HEK293T (cell line): ENCODE data around the gene ZNF618.

ENCODE experiments used
- CTCF ChIA-PET: fragments of 350-600 bp; formaldehyde crosslinking; extraction: SDS; loops from one replicate; lab custom pipeline; 2021; ENCODE audit warnings: antibody characterized with exemption, inconsistent platforms; lab: Yijun Ruan, JAX
- POLR2A ChIA-PET: fragments of 350-600 bp; formaldehyde crosslinking; extraction: SDS; loops from one replicate; lab custom pipeline; 2020; ENCODE audit warnings: antibody characterized with exemption, inconsistent platforms; lab: Yijun Ruan, JAX
- DNase-seq: peaks from one replicate; pipeline ENCODE4 v3.0.0; 2012; ENCODE audit warnings: mixed read lengths; ENCODE audit errors: extremely low spot score
- ARNT ChIP-seq: fragments of 450-650 bp; IDR thresholded peaks from 2 replicates; pipeline ENCODE4 v1.6.1; 2017; ENCODE audit warnings: mild to moderate bottlenecking
- BHLHE40 ChIP-seq: fragments of 450-650 bp; IDR thresholded peaks from 2 replicates; pipeline ENCODE4 v1.6.1; 2016; ENCODE audit warnings: mild to moderate bottlenecking, moderate library complexity, borderline replicate concordance
- CTBP1 ChIP-seq: fragments of 450-650 bp; IDR thresholded peaks from 2 replicates; pipeline ENCODE4 v1.6.1; 2016; ENCODE audit warnings: borderline replicate concordance
- ELF4 ChIP-seq: fragments of 450-650 bp; IDR thresholded peaks from 2 replicates; pipeline ENCODE4 v1.6.1; 2017; ENCODE audit warnings: antibody characterized with exemption
- FOXA1 ChIP-seq: fragments of 450-650 bp; IDR thresholded peaks from 2 replicates; pipeline ENCODE4 v1.6.1; 2016; ENCODE audit warnings: mild to moderate bottlenecking
- FOXK2 ChIP-seq: fragments of 450-650 bp; IDR thresholded peaks from 2 replicates; pipeline ENCODE4 v1.6.1; 2016; ENCODE audit warnings: mild to moderate bottlenecking
- FOXM1 ChIP-seq: fragments of 450-650 bp; IDR thresholded peaks from 2 replicates; pipeline ENCODE4 v1.6.1; 2017; ENCODE audit warnings: mild to moderate bottlenecking, borderline replicate concordance
- HDGF ChIP-seq: fragments of 450-650 bp; IDR thresholded peaks from 2 replicates; pipeline ENCODE4 v1.6.1; 2017; ENCODE audit warnings: antibody characterized with exemption, borderline replicate concordance
- L3MBTL2 ChIP-seq: fragments of 450-650 bp; conservative IDR thresholded peaks from 2 replicates; pipeline ENCODE4 v1.6.1; 2016; ENCODE audit warnings: mild to moderate bottlenecking
- LEF1 ChIP-seq: fragments of 450-650 bp; IDR thresholded peaks from 2 replicates; pipeline ENCODE4 v1.6.1; 2017; ENCODE audit warnings: mild to moderate bottlenecking, borderline replicate concordance
- NFRKB ChIP-seq: fragments of 450-650 bp; IDR thresholded peaks from 2 replicates; pipeline ENCODE4 v1.6.1; 2016; ENCODE audit warnings: mild to moderate bottlenecking, moderate library complexity
- SP1 ChIP-seq: fragments of 450-650 bp; IDR thresholded peaks from 2 replicates; pipeline ENCODE4 v1.6.1; 2017
- SUZ12 ChIP-seq: fragments of 450-650 bp; IDR thresholded peaks from 2 replicates; pipeline ENCODE4 v1.6.1; 2016; ENCODE audit warnings: mild to moderate bottlenecking
- TARDBP ChIP-seq: fragments of 450-650 bp; IDR thresholded peaks from 2 replicates; pipeline ENCODE4 v1.6.1; 2016
- ZNF384 ChIP-seq: fragments of 450-650 bp; IDR thresholded peaks from 2 replicates; pipeline ENCODE4 v1.6.1; 2016
- TF ChIP-seq, protein P1 (sequence below): fragments of 450-650 bp; IDR thresholded peaks from 2 replicates; pipeline ENCODE4 v1.6.1; 2016

Gene ZNF618

DNA sequence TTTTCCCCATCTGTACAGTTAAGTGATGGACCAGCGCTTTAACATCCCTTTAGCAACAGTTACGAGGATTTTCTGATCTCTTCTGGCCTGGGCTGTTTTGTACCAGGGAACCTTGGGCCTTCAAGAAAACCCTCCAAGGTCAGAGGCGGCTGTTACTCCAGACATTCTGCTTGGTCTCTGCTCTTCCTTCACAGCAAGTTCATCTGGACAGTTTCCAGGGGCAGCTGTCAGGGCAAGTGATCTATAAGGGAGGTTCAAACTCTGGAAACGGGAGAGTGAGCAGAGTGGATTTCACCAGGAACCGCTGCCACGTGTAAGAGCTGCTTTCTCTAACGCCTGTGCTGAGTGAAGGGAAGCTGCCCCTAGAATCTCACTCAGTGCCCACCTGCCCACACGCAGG is 36.7 kb downstream of the ZNF618 start:
- DNase-seq = no peak
- CTCF ChIA-PET = no interaction called here
- POLR2A ChIA-PET = no interaction called here
- TF ChIP-seq L3MBTL2 (no peak), FOXA1 (no peak), HDGF (no peak), NFRKB (no peak), SP1 (no peak), BHLHE40 (no peak), SUZ12 (no peak), ZNF384 (no peak), ELF4 (no peak), LEF1 (no peak), TARDBP (no peak), CTBP1 (no peak), FOXK2 (no peak), FOXM1 (no peak)

DNA sequence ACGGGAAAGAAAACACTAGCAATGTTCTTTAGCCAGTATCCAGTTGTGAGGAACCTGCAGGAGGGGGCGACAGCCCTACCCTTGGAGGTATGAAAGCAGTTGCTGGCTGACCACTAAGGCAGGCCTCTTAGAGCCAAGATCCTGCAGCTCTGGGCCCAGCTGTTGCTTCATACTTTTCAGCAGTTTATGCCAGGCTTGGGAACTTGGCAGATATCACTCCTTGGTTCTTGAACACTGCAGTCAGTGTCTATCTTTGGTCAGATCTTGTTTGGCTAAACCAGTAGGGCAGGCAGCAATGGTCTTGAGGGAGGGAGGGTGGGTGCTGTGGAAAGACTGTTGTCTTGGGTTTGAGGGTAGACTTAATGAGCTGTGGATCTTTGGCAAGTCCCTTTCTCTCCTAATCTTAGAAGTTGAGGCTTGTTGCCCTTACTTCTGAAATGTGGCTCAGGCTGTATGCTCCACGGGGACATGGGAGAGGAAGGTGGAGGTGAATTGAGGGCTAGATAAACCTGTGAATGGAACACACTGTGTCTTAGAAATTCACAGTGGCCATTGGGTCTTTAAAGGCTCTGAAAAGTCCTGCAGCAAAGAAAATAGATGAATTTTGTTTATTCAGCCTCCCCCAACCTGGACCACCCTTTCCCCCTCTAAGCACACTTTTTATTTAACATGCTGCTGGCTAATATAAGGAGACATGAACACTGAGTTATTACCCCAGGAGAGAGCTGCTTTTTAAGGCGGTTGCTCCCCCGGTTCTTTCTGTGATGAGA is 37.5 kb downstream of the ZNF618 start:
- no peak for DNase-seq
- CTCF ChIA-PET = no interaction called here
- POLR2A ChIA-PET = no interaction called here
- TF ChIP-seq LEF1 (no peak), TARDBP (no peak), FOXK2 (no peak), CTBP1 (no peak), ZNF384 (no peak), FOXA1 (no peak), BHLHE40 (no peak), FOXM1 (no peak), SP1 (no peak), L3MBTL2 (no peak), SUZ12 (no peak), ARNT (no peak), ELF4 (no peak)
- TF ChIP-seq, protein P1, sequence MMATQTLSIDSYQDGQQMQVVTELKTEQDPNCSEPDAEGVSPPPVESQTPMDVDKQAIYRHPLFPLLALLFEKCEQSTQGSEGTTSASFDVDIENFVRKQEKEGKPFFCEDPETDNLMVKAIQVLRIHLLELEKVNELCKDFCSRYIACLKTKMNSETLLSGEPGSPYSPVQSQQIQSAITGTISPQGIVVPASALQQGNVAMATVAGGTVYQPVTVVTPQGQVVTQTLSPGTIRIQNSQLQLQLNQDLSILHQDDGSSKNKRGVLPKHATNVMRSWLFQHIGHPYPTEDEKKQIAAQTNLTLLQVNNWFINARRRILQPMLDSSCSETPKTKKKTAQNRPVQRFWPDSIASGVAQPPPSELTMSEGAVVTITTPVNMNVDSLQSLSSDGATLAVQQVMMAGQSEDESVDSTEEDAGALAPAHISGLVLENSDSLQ = no peak

DNA sequence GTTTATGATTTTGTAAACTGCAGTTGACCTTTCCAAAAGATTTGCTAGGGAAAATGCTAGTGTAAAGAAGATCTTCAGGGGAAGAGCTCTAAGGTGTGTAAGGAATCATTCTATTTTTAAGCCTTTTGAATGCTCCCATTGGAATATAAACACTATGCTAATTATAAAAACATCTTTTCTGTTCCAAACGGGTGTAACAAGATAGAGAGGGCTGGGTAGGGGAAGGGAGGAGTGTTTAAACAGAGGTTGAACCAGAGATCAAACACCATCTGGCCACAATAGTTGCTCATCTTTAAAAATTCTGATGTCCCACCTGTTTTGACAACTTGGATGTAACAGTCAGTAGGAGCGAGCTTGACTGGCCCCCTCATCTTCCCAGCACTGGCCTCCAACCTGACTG is 38.4 kb downstream of the ZNF618 start:
- no peak for DNase-seq
- ChIA-PET CTCF (no interaction called here), POLR2A (no interaction called here)
- no peak for TF ChIP-seq L3MBTL2
- TF ChIP-seq FOXK2 = no peak
- no peak for TF ChIP-seq SP1
- no peak for TF ChIP-seq ARNT
- TF ChIP-seq HDGF = no peak
- TF ChIP-seq TARDBP = no peak
- TF ChIP-seq LEF1 = no peak
- TF ChIP-seq, protein P1 = no peak
- TF ChIP-seq SUZ12 = no peak
- no peak for TF ChIP-seq CTBP1
- no peak for TF ChIP-seq FOXM1
- no peak for TF ChIP-seq FOXA1
- no peak for TF ChIP-seq BHLHE40
- TF ChIP-seq NFRKB = no peak

GRCh38 chr9:113915817-113916434 is 39.8 kb downstream of the ZNF618 start:
- no peak for TF ChIP-seq BHLHE40
- no peak for TF ChIP-seq SP1
- no peak for TF ChIP-seq CTBP1
- TF ChIP-seq ARNT = no peak
- TF ChIP-seq FOXA1 = no peak
- no peak for TF ChIP-seq LEF1
- TF ChIP-seq, protein P1 = no peak
- no peak for TF ChIP-seq ZNF384
- no peak for TF ChIP-seq FOXK2
- TF ChIP-seq HDGF = no peak
- no peak for TF ChIP-seq SUZ12
- no peak for TF ChIP-seq ELF4
- TF ChIP-seq TARDBP = no peak
- TF ChIP-seq NFRKB = no peak
- CTCF ChIA-PET = interaction anchor here (0.6 kb wide), 1 partner anchor 10 kb away, joined by 4 read pairs; no protein-coding TSS in a partner anchor
- POLR2A ChIA-PET = no interaction called here
- DNase-seq = no peak

GRCh38 chr9:113916931-113917330 is 40.8 kb downstream of the ZNF618 start:
- TF ChIP-seq FOXM1 (no peak), SUZ12 (no peak), ZNF384 (no peak), HDGF (no peak), NFRKB (no peak), L3MBTL2 (no peak)
- TF ChIP-seq, protein P1 = no peak
- ChIA-PET POLR2A (no interaction called here), CTCF (no interaction called here)
- DNase-seq = no peak
